Measurements from ENCODE around the gene TMEM184A.
"Not testable (repeated sequence)": the region's sequence is repeated elsewhere in the genome, so short reads cannot be mapped to it uniquely, and the experiment has no call there.

The TMEM184A gene

GRCh38 chr7:1520539-1521234 lies 35.3 kb downstream of the TMEM184A start:
- no peak for DNase-seq

- DNase-seq, result not testable (repeated sequence)
Observed at GRCh38 chr7:1519322-1519922, 36.6 kb downstream of the TMEM184A start.

GRCh38 chr7:1516586-1517251 lies 39.3 kb downstream of the TMEM184A start:
- DNase-seq, result no peak

- not testable (repeated sequence) for DNase-seq
Observed at GRCh38 chr7:1515509-1515967, 40.5 kb downstream of the TMEM184A start.

GRCh38 chr7:1514995-1515401 lies 41.0 kb downstream of the TMEM184A start:
- no peak for DNase-seq

- DNase-seq, result no peak
Observed at GRCh38 chr7:1514407-1514806, 41.6 kb downstream of the TMEM184A start.

- no peak for DNase-seq
Observed at GRCh38 chr7:1513657-1514095, 42.3 kb downstream of the TMEM184A start.

- DNase-seq, result peak in 2 of 5 experiments; percentile 36 to 81
Observed at GRCh38 chr7:1512781-1513656, 43.0 kb downstream of the TMEM184A start.

- DNase-seq, result no peak
Observed at GRCh38 chr7:1511444-1512422, 44.3 kb downstream of the TMEM184A start.

- DNase-seq, result no peak
Observed at GRCh38 chr7:1510780-1511154, 45.2 kb downstream of the TMEM184A start.

GRCh38 chr7:1509226-1509625 lies 46.8 kb downstream of the TMEM184A start:
- DNase-seq, result no peak

GRCh38 chr7:1508277-1508758 lies 47.7 kb downstream of the TMEM184A start:
- DNase-seq, result peak in 1 of 5 experiments; percentile 66

GRCh38 chr7:1505731-1506550 lies 50.1 kb downstream of the TMEM184A start:
- DNase-seq, result peak in 1 of 5 experiments; percentile 24

- DNase-seq, result peak; percentile 75 to 96 (median 86)
Observed at GRCh38 chr7:1503816-1504775, 51.9 kb downstream of the TMEM184A start, which contains the start of gene INTS1. Gene INTS1 (minus strand): TSS chr7:1504389. CDS start chr7:1503960, 429 bp downstream.

GRCh38 chr7:1503390-1503789 lies 52.6 kb downstream of the TMEM184A start:
- DNase-seq, result no peak

GRCh38 chr7:1502845-1503244 lies 53.2 kb downstream of the TMEM184A start:
- no peak for DNase-seq

- no peak for DNase-seq
Observed at GRCh38 chr7:1501487-1502270, 54.3 kb downstream of the TMEM184A start.
